ENCODE results near the gene KMT2A.

GRCh38 chr11:118537409-118537980, 101.2 kb downstream of the KMT2A start:
- no peak for TF ChIP-seq POLR2A (IDR thresholded peaks at IDR 0.05)
- TF ChIP-seq CTCF (IDR thresholded peaks at IDR 0.05): no peak
